HG03280 (cell line): Measurements from ENCODE around the gene CLDN34.

Experiments used
- ATAC-seq: cut with Tn5 transposase; IDR thresholded peaks from one replicate; pipeline ENCODE4 v1.9.1; 2021; ENCODE audit warnings: mild to moderate bottlenecking, moderate library complexity; ENCODE audit not compliant: unreplicated experiment

CLDN34 gene, protein sequence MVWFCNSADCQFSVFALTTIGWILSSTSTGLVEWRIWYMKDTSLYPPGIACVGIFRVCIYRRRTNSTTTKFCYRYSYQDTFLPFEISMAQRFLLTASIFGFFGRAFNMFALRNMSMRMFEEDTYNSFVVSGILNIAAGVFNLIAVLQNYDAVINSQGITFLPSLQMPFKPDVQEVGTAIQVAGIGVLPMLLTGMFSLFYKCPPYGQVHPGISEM

DNA sequence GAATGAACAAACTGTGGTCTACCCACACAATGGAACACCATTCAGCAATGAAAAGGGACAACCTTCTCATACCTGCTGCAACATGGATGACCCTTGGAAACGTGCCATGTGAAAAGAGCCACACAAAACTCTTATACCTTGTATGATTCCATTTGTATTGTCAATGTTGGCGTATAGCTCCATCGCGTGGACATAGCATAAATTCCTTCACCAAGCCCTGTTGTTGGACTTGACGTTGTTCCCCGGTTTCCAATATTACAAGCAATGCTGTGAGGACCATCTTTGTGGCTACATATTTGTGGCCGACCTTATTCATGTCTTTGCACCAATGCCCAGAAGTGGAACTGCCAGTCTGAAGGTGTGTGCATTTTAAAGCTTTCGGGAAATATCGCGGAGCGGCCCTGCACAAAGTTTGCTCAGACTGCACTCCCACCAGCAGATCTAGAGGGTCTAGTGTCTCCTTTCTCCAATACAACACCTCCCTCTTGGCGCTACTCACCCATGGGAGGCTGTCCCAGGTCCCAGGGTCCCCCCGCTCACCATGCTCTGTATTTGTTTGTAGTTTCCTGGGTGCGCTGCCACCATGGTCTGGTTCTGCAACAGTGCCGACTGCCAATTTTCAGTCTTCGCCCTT is at the start of gene CLDN34:
TSS of gene CLDN34 (plus strand) at position 584 of the 634 bp plus-strand sequence. CDS start at position 584, 0 bp downstream.
- no peak for ATAC-seq

GRCh38 chrX:9917861-9918260 is 49.3 kb upstream of the CLDN34 start:
- no peak for ATAC-seq

- ATAC-seq: no peak
These were observed 47.5 kb upstream of the CLDN34 start for GRCh38 chrX:9919632-9920172.

GRCh38 chrX:9921407-9921806 is 45.8 kb upstream of the CLDN34 start:
- no peak for ATAC-seq

GRCh38 chrX:9923357-9923756 is 43.8 kb upstream of the CLDN34 start:
- ATAC-seq: no peak

DNA sequence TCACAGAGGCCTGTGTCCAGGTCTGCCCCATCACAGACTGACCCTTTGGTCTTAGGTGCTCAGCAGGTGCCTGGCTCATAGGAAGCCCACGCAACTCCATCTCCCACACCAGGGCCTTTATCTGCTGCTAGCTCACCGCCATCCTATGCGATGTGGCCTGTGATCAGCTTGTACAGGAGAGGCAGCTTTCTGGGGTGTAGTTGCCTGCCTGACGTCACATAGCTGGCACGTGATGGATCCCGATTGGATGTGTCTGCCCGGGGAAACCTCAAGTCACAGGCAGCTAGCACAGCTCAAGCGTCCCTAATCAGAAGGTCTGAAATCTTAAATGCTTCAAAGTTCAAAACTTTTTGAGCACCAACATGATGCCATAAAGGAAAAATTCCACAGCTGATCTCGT is 41.2 kb upstream of the CLDN34 start:
- ATAC-seq: no peak

GRCh38 chrX:9927698-9928482 is 39.3 kb upstream of the CLDN34 start:
- ATAC-seq: no peak

GRCh38 chrX:9935436-9935835 is 31.7 kb upstream of the CLDN34 start:
- ATAC-seq: no peak

- no peak for ATAC-seq
These were observed 29.4 kb upstream of the CLDN34 start for GRCh38 chrX:9937761-9938160.

DNA sequence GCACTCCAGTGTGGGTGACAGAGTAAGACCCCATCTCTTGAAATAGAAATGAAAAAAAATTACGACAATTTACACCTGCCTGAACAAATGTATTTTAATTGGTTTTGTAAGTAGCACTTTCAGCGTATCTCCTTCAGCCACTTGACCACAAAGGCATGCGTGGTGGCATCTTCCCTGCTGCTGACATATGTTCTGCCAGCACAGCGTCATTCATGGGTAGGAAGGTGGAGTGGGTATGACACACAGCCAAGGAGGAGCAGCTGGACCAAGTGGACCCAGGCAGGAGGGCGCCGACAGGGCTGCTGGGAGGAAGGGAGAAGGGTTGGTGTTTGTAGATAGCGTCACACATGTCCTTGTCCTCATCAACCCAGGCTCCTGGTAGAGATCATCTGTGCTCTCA is 28.6 kb upstream of the CLDN34 start:
- no peak for ATAC-seq

- no peak for ATAC-seq
These were observed 26.7 kb upstream of the CLDN34 start for GRCh38 chrX:9940421-9940820.

GRCh38 chrX:9942086-9942485 is 25.1 kb upstream of the CLDN34 start:
- ATAC-seq: peak; percentile 69

DNA sequence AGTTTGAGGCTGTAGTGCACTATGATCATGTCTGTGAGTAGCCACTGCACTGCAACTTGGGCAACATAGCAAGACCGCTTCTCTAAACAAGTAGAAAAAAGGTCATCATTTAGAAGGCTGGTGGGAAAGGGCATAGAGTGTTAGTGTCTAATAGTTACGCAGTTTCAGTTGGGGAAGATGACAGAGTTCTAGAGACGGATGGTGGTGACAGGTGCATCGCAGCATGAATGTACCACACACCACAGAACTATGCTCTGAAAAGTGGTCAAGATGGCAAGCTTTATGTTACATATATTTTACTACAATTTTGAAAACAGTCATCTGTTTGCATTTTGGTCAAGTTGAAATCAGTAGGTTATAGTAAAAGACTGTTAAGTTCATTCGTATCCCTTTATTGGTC is 23.7 kb upstream of the CLDN34 start:
- ATAC-seq: no peak

DNA sequence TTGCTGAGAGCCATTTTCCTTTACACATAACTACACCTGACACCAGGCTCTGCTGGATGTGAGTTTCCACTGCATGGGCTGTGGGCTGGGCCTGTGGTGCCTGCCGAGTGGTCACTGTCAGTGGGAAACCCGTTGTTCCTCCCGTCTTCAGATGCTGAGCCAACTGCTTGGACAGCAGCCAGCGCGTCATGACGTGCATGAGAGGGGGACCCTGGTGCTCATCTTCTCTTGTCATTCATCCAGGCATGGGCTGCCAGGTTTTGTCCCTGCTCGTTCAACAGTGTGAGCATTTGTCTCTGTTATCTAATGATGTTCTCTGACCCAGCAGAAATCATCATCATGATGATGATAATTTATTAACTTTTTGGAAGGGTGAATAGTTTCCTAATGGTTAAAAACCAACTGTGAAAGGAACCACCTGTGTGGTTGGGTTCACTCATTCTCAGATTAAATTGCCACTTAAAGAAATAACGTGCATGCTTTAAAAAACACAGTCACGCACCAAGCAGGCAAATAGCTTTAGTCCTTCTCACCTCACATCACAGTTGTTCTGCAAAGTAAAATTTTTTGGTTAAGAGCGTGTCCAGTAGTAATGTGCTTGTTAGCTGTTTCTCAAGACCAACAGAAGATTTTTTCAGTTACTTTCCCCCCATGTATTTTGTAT is 19.9 kb upstream of the CLDN34 start:
- ATAC-seq: no peak

DNA sequence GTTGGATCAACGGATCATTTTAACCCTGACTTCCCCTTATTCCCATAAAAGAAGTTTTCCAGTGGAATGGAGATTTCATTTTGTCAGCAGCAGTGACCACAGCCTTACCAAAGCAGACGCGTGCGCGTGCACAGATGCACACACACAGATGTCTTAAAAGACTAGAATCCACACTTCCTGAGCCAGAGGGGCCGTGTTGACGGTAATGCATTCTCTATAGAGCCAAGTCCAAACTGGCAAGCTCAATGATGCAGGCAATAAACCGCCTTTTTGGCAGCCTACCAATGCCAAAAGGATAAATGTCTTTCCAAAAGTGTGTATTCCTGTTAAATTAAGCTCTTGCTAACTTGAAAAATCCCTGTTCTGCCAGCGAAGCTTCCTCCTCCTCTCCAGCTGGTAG is 18.8 kb upstream of the CLDN34 start:
- no peak for ATAC-seq

GRCh38 chrX:9952300-9952699 is 14.9 kb upstream of the CLDN34 start:
- no peak for ATAC-seq

DNA sequence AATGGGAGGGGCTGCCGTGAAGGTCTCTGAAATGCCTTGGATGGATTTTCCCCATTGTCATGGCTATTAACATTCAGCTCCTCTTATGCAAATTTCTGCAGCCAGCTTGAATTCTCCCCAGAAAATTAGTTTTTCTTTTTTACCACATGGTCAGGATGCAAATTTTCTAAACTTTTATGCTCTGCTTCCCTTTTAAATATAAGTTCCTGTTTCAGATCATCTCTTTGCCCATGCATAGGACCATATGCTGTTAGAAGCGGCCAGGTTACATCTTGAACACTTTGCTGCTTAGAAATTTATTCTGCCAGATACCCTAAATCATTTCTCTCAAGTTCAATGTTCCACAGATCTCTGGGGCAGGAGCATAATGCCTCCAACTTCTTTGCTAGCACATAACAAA is 13.8 kb upstream of the CLDN34 start:
- no peak for ATAC-seq

DNA sequence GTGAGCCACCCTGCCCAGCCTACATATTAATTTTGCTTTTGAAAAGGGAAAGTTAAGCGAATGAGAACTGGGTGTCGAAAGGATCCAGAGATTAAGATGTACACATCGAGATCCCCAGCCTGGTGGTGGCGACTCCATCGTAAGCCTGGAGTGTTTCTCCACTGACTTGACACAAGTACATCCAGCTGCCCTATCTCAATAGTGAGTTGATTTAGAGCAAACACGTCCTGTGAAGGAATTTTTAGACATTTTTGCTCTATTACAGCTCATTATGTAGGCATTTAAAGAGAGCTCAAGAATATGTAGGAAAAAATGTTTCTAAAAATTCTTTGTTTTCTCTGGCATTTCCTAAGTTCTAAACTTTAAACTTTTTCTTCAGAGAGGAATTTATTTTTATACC is 11.7 kb upstream of the CLDN34 start:
- ATAC-seq: no peak

DNA sequence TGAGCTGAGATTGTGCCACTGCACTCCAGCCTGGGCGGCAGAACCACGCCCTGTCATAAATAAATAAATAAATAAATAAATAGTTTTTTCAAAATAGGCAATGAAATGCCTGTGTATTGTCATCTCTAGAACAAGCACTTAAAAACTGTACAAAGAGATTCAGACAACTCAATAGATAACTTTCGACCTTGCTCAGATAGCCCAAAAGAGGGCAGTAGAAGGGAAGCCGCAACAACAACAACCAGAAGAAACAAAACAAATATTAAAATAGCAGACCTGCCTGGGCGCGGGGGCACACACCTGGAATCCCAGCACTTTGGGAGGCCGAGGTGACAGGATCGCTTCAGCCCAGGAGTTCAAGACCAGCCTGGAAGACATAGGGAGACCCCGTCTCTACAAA is 9.4 kb upstream of the CLDN34 start:
- no peak for ATAC-seq

DNA sequence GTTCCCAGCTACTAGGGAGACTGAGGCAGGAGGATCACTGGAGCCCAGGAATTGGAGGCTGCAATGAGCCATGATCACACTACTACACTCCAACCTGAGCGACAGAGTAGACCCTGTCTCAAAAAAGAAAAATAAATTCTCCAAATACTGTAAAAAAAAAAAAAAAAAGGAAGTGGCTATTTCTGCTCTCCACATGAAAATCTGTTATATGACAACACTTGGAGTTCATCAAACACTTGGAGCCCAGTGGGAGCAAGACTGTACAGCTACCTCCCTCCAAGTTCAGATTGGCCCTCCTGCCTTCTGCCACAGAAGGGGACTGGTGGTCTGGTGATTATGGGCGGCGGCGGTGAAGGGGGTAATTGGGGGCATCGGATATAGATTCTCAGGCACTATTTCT is 9.0 kb upstream of the CLDN34 start:
- ATAC-seq: no peak

DNA sequence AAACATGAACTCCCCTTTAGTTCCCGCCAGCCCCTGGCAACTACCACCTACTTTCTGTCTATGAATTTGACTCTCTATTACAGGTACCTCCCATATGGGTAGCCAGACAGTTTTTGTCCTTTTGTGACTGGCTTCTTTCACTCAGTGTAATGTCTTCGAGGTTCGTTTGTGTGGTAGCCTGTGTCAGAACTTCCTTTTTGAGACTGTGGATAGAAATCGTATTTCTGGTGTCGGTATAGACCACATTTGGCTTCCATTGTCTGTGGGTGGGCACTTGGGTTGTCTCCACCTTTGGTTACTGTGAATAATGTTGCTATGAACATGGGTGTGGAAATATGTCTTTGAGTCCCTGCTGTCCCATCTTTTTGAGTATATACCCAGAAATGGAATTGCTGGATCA is 5.4 kb upstream of the CLDN34 start:
- no peak for ATAC-seq
